Duodenal mucosa (tissue), 2 donors: ENCODE measurements around the gene COX10.

Experiments
- H3K27ac ChIP-seq: one replicate; pipeline ENCODE4 v1.7.0; 2013; ENCODE audit warnings: low read depth, low read length
- H3K27me3 ChIP-seq, 2 donors: one replicate each; pipeline ENCODE4 v1.7.0; 2013; ENCODE audit warnings: low read length in 2 of 2, control low read depth in 1 of 2; ENCODE audit not compliant: insufficient read depth in 2 of 2, control insufficient read depth in 1 of 2
- H3K36me3 ChIP-seq, 2 donors: one replicate each; pipeline ENCODE4 v1.7.0; 2013; ENCODE audit warnings: low read length in 2 of 2, control low read depth in 1 of 2; ENCODE audit not compliant: insufficient read depth in 2 of 2, control insufficient read depth in 1 of 2
- H3K4me1 ChIP-seq, 2 donors: one replicate each; pipeline ENCODE4 v1.7.0; 2013; ENCODE audit warnings: low read length in 2 of 2, control low read depth in 1 of 2; ENCODE audit not compliant: insufficient read depth in 2 of 2, control insufficient read depth in 1 of 2
- H3K4me3 ChIP-seq, 2 donors: one replicate each; pipeline ENCODE4 v1.7.0; 2013; ENCODE audit warnings: low read length in 2 of 2, low read depth in 1 of 2
- H3K9ac ChIP-seq, 2 donors: one replicate each; pipeline ENCODE4 v1.7.0; 2013; ENCODE audit warnings: low read length in 2 of 2, low read depth in 1 of 2
- H3K9me3 ChIP-seq, 2 donors: one replicate each; pipeline ENCODE4 v1.7.0; 2013; ENCODE audit warnings: low read length in 2 of 2, control low read depth in 1 of 2; ENCODE audit not compliant: control insufficient read depth in 1 of 2

COX10 gene

GRCh38 chr17:14200354-14200753, 131.1 kb downstream of the COX10 start:
- no peak overlapping the region for H3K27ac ChIP-seq

GRCh38 chr17:14201021-14201987, 132.0 kb downstream of the COX10 start:
- Histone ChIP-seq H3K9ac (no peak overlapping the region), H3K36me3 (peaks cover 7 to 15% of the 10 kb centered on the region in 2 donors), H3K9me3 (no peaks in the 10 kb centered on the region), H3K4me3 (peak overlapping the region in 1 of 2 donors; percentile 8), H3K27ac (no peak overlapping the region), H3K27me3 (no peaks in the 10 kb centered on the region), H3K4me1 (peaks cover 32 to 45% of the 10 kb centered on the region in 2 donors)

More at GRCh38 chr17:14200354-14200753, 131.1 kb downstream of the COX10 start:
- Histone ChIP-seq H3K9ac (no peak overlapping the region), H3K36me3 (peaks cover 7 to 16% of the 10 kb centered on the region in 2 donors), H3K27me3 (no peaks in the 10 kb centered on the region), H3K9me3 (no peaks in the 10 kb centered on the region), H3K4me3 (no peak overlapping the region), H3K4me1 (peaks cover 27 to 39% of the 10 kb centered on the region in 2 donors)

GRCh38 chr17:14201988-14202380, 132.7 kb downstream of the COX10 start:
- peaks cover 35 to 47% of the 10 kb centered on the region in 2 donors for H3K4me1 ChIP-seq
- H3K27ac ChIP-seq = no peak overlapping the region
- no peaks in the 10 kb centered on the region for H3K27me3 ChIP-seq
- H3K9me3 ChIP-seq = no peaks in the 10 kb centered on the region
- H3K9ac ChIP-seq = no peak overlapping the region
- no peak overlapping the region for H3K4me3 ChIP-seq
- H3K36me3 ChIP-seq = peaks cover under 1 to 11% of the 10 kb centered on the region in 2 donors

- H3K4me1 ChIP-seq = peaks cover 35 to 47% of the 10 kb centered on the region in 2 donors
- no peak overlapping the region for H3K27ac ChIP-seq
- H3K27me3 ChIP-seq = no peaks in the 10 kb centered on the region
- H3K9me3 ChIP-seq = no peaks in the 10 kb centered on the region
- no peak overlapping the region for H3K9ac ChIP-seq
- H3K4me3 ChIP-seq = no peak overlapping the region
- H3K36me3 ChIP-seq = peaks cover 5 to 15% of the 10 kb centered on the region in 2 donors
Measured at GRCh38 chr17:14202388-14203166, 133.3 kb downstream of the COX10 start.

DNA sequence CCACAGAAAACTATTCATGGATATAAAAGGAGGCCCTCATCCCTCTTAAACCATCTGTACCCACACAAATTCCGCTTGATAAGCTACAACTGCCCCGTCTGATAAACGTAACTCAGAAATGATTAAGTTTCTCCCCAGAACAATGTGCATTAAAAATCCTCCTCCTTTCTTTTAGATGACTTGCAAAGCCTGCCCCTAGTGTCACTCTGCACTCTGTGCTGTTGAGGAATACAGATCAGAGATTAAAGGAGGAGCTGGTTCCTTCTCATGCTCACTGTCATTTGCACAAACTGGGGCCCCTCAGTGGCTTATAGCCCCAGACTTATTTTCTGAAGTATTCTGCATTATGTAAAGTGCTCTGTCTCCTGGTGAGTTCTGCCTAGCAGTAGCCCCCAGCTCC, 134.1 kb downstream of the COX10 start:
- H3K27ac ChIP-seq = no peak overlapping the region
- no peaks in the 10 kb centered on the region for H3K27me3 ChIP-seq
- peaks cover 28 to 47% of the 10 kb centered on the region in 2 donors for H3K4me1 ChIP-seq
- no peak overlapping the region for H3K4me3 ChIP-seq
- no peaks in the 10 kb centered on the region for H3K9me3 ChIP-seq
- H3K9ac ChIP-seq = no peak overlapping the region
- H3K36me3 ChIP-seq = peaks cover 9 to 22% of the 10 kb centered on the region in 2 donors

GRCh38 chr17:14204084-14204483, 134.8 kb downstream of the COX10 start:
- peaks cover 28 to 47% of the 10 kb centered on the region in 2 donors for H3K4me1 ChIP-seq

GRCh38 chr17:14204546-14204945, 135.2 kb downstream of the COX10 start:
- Histone ChIP-seq H3K9ac (no peak overlapping the region), H3K36me3 (peaks cover 10 to 18% of the 10 kb centered on the region in 2 donors), H3K4me1 (peaks cover 28 to 47% of the 10 kb centered on the region in 2 donors), H3K9me3 (no peaks in the 10 kb centered on the region), H3K27ac (no peak overlapping the region), H3K27me3 (no peaks in the 10 kb centered on the region), H3K4me3 (no peak overlapping the region)

More at GRCh38 chr17:14204084-14204483, 134.8 kb downstream of the COX10 start:
- no peaks in the 10 kb centered on the region for H3K9me3 ChIP-seq
- H3K27me3 ChIP-seq = no peaks in the 10 kb centered on the region
- no peak overlapping the region for H3K9ac ChIP-seq
- H3K36me3 ChIP-seq = peaks cover 10 to 21% of the 10 kb centered on the region in 2 donors
- no peak overlapping the region for H3K27ac ChIP-seq
- H3K4me3 ChIP-seq = no peak overlapping the region

DNA sequence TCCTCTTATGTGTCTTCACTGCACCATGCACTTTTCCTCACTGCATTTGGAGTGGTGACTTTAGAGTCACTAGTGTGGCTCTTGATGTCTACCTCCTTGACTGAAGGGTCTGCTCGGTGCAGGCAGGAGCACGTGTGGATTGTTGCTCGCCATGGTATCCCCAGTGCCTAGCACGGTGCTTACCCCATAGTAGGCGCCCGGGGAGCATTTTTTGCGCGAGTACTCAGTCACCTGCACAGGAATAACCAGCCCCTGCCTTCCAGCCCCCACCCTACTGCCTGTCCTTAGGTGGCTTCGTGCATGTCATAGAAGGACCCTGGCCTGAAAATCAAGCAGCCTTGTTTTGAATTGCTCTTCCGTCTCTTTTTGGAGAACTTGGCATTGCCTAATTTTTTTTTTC, 136.1 kb downstream of the COX10 start:
- Histone ChIP-seq H3K27me3 (no peaks in the 10 kb centered on the region), H3K9ac (no peak overlapping the region), H3K4me1 (peaks cover 26 to 40% of the 10 kb centered on the region in 2 donors), H3K27ac (no peak overlapping the region), H3K9me3 (no peaks in the 10 kb centered on the region), H3K4me3 (no peak overlapping the region), H3K36me3 (peaks cover 10 to 24% of the 10 kb centered on the region in 2 donors)

DNA sequence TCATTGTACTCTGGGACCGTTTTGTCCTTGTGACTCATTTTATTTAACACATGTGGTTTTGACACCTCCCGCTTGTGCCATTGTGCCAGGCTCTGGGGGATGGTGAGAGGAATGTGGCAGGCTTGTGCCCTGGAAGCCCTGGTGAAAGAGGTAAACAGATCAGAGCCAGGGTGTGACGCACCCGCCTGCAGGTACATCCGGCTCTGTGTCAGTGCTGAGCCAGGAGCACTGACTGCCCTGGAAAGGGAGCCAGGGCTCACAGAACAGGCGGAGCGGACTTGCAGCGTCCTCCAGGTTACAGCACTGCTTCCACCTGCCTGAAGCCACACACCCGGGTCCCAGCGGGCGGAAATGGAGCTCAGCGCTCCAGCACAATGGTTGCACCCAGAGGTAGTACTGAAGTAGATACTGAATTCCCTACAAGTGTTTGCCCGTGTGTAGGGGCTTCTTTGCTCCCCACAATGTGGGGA, 136.7 kb downstream of the COX10 start:
- Histone ChIP-seq H3K9me3 (no peaks in the 10 kb centered on the region), H3K36me3 (peaks cover 10 to 27% of the 10 kb centered on the region in 2 donors), H3K9ac (no peak overlapping the region), H3K27ac (no peak overlapping the region), H3K4me1 (peaks cover 20 to 33% of the 10 kb centered on the region in 2 donors), H3K4me3 (no peak overlapping the region), H3K27me3 (no peaks in the 10 kb centered on the region)
